Upper lobe of right lung (tissue), 1 donor: ENCODE data around the gene NCOA6. TPM values are rescaled to one million over a fixed set of nuclear protein-coding genes. Genes with fewer than 3 reads are reported as not detected.

Experiments
- ATAC-seq: fragments of 200-7000 bp; cut with Tn5 transposase; one replicate; pipeline ENCODE4 v1.9.1; 2020; ENCODE audit warnings: mild to moderate bottlenecking, moderate library complexity
- DNase-seq: peaks from one replicate; pipeline ENCODE4 v3.0.0-alpha.2; 2020
- H3K27ac ChIP-seq: fragments of 200-600 bp; one replicate; pipeline ENCODE4 v1.8.0; 2022
- H3K27me3 ChIP-seq: fragments of 200-600 bp; one replicate; pipeline ENCODE4 v1.8.0; 2022; ENCODE audit warnings: mild to moderate bottlenecking
- H3K36me3 ChIP-seq: fragments of 200-600 bp; one replicate; pipeline ENCODE4 v1.8.0; 2022
- H3K4me1 ChIP-seq: fragments of 200-600 bp; one replicate; pipeline ENCODE4 v1.8.0; 2022
- H3K4me3 ChIP-seq: fragments of 200-600 bp; one replicate; pipeline ENCODE4 v1.8.0; 2022; ENCODE audit warnings: mild to moderate bottlenecking
- H3K9me3 ChIP-seq: fragments of 200-600 bp; one replicate; pipeline ENCODE4 v1.8.0; 2022
- CTCF ChIP-seq: fragments of 200-600 bp; IDR thresholded peaks from one replicate; pipeline ENCODE4 v1.8.0; 2022; ENCODE audit warnings: antibody characterized with exemption
- intact Hi-C: fragments of 100-400 bp; cut with DNase I; formaldehyde crosslinking; loops from one replicate; pipeline ENCODE4 v1.11.0; 2022
- total RNA-seq: library from RNA; stranded (reverse); fragmentation: NEBNext Ultra II Directional; extraction: Animal tissue kit (Norgen Biotek cat#: 25700); gene quantifications from one replicate; pipeline ENCODE4 v1.2.1, GENCODE V29; 2021
- donor health status: DM: no; HTN: yes; CAD: no; lungs with severe emphysema.

The NCOA6 gene
- total RNA-seq, 1 donor from 2014 or later: 27.8 TPM

DNA sequence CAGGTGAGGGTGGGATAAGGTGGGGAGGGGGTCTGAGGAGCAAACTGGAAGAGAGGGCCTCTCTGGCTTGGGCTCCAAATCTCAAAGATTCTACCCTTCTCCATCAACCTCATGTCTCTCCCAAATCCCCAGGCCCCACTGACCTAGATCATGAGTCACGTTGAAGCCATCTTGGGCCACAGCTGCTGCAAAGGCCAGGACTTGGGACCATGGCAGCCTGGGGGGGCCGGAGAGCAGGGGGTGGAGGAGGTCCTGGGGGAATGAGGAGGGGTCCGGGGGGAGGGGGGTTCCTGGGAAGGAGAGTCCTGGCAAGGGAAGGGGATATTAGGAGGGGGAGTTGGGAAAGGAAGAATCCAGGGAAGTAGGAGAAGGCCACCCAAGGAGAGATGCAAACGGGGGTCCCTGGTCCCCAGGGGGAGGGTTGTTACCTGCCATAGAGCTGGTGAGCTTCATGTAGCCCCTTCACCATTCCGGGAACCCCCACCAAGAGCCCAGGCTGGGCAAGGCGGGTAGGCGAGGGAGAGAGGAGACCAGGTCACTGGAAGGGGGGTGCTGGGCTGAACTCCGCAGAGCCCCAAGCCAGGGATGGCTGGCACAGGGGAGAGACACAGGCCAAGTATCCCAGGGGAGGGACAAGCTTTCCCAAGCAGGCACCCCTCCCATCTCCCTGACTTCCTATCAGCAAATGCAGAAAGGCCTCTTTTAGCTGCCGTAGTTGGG is 34.5 kb upstream of the NCOA6 start:
- DNase-seq (no peak), ATAC-seq (no peak)
- H3K9me3 ChIP-seq: no peaks in the 10 kb centered on the region
- intact Hi-C loops: no loop called here
- no peaks in the 10 kb centered on the region for H3K4me1 ChIP-seq
- H3K4me3 ChIP-seq: no peak overlapping the region
- no peak for TF ChIP-seq CTCF
- no peak overlapping the region for H3K27ac ChIP-seq
- H3K36me3 ChIP-seq: peaks cover 3% of the 10 kb centered on the region
- H3K27me3 ChIP-seq: no peaks in the 10 kb centered on the region

DNA sequence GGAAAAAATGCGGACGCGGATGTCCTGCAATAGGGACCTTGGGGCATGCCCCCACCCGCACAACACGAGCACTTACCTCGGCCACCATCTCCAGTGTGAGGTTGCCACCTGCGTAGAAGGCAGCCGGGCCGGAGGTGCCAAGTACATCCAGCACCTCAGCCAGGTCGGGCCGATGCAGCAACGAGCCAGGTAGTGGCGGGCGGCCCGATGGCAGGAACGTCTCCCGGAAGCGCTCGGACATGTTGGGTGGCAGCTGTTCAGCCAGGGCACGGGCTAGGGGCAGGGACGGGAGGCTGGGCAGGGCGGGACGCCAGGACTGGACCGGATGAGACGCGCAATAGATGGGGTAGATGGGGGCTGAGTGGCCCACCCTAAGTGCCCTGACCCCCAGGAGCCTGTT is 33.9 kb upstream of the NCOA6 start:
- Histone ChIP-seq H3K4me3 (no peak overlapping the region), H3K4me1 (no peaks in the 10 kb centered on the region), H3K9me3 (no peaks in the 10 kb centered on the region), H3K27ac (no peak overlapping the region), H3K36me3 (peaks cover 8% of the 10 kb centered on the region), H3K27me3 (no peaks in the 10 kb centered on the region)
- ATAC-seq: no peak
- intact Hi-C loops: no loop called here
- TF ChIP-seq CTCF: no peak
- DNase-seq: no peak

DNA sequence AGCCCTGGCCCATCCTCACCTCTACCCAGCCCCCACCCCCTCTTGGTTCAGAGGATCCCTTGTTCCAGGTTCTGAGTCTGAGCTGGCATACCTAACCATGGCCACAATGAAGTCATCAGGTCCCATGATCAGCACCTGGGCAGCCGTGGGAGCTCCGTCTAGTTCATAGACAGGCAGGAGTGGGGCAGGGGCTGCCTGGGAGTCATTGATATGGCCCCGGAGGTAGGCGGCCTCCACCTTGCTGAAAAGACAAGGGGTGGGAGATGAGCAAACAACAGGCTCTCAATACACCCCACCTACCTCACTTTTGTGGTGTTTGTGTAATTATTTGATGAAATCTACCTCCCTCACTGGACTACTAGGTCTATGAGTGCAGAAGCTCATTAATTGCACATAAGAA is 26.8 kb upstream of the NCOA6 start:
- no peaks in the 10 kb centered on the region for H3K27me3 ChIP-seq
- intact Hi-C loops: no loop called here

GRCh38 chr20:34850969-34851368 is 25.5 kb upstream of the NCOA6 start:
- ATAC-seq (no peak), DNase-seq (no peak)
- TF ChIP-seq CTCF: no peak
- H3K4me3 ChIP-seq: no peak overlapping the region
- intact Hi-C loops: no loop called here
- H3K9me3 ChIP-seq: no peaks in the 10 kb centered on the region
- H3K27ac ChIP-seq: no peak overlapping the region
- H3K27me3 ChIP-seq: no peaks in the 10 kb centered on the region
- H3K36me3 ChIP-seq: peaks cover 35% of the 10 kb centered on the region
- no peaks in the 10 kb centered on the region for H3K4me1 ChIP-seq

More for the DNA sequence above, 26.8 kb upstream of the NCOA6 start:
- DNase-seq: no peak
- Histone ChIP-seq H3K27ac (no peak overlapping the region), H3K4me1 (no peaks in the 10 kb centered on the region), H3K9me3 (no peaks in the 10 kb centered on the region), H3K36me3 (peaks cover 35% of the 10 kb centered on the region), H3K4me3 (no peak overlapping the region)
- no peak for TF ChIP-seq CTCF
- no peak for ATAC-seq

- peaks cover 29% of the 10 kb centered on the region for H3K36me3 ChIP-seq
- no peak overlapping the region for H3K27ac ChIP-seq
- no peak overlapping the region for H3K4me3 ChIP-seq
- no peak for DNase-seq
- ATAC-seq: no peak
- H3K4me1 ChIP-seq: no peaks in the 10 kb centered on the region
- no peaks in the 10 kb centered on the region for H3K27me3 ChIP-seq
- intact Hi-C loops: no loop called here
- H3K9me3 ChIP-seq: no peaks in the 10 kb centered on the region
- TF ChIP-seq CTCF: no peak
These were observed 24.3 kb upstream of the NCOA6 start for GRCh38 chr20:34849778-34850177.

DNA sequence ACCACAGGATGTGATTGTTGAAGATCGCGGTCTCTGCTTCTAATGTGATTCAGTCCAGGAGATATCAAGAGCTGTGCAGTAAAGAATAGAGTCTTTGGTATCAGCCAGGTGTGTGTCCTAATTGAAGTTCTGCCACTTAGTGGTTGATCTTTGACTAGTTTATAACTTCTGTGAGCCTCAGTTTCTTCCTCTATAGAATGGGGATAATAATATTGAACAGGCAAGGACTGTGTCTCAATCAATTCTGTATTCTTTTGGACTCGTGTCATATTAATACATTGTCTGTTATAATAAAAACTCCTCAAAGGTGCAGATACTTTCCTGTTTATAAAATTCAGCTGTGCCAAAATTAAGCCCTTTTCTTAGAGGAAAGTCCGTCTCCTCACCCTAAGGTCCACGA is 23.1 kb upstream of the NCOA6 start:
- H3K27me3 ChIP-seq: no peaks in the 10 kb centered on the region
- peaks cover 26% of the 10 kb centered on the region for H3K36me3 ChIP-seq

More for the DNA sequence above, 23.1 kb upstream of the NCOA6 start:
- DNase-seq (no peak), ATAC-seq (no peak)
- H3K4me1 ChIP-seq: no peaks in the 10 kb centered on the region
- H3K4me3 ChIP-seq: no peak overlapping the region
- TF ChIP-seq CTCF: no peak
- intact Hi-C loops: no loop called here
- no peaks in the 10 kb centered on the region for H3K9me3 ChIP-seq
- H3K27ac ChIP-seq: no peak overlapping the region
